Measurements from ENCODE around the gene SP4. TPM values are rescaled to one million over a fixed set of nuclear protein-coding genes. Genes with fewer than 3 reads are reported as not detected.

Gene SP4
- total and polyA plus RNA-seq, 8 donors, result 4.3 to 10.7 (median 9.2) TPM

GRCh38 chr7:21443149-21443841, 15.4 kb downstream of the SP4 start:
- Histone ChIP-seq H3K4me1 (no peaks in the 10 kb centered on the region), H3K36me3 (no peaks in the 10 kb centered on the region), H3K9me3 (no peaks in the 10 kb centered on the region), H3K27me3 (no peaks in the 10 kb centered on the region), H3K4me3 (no peak overlapping the region), H3K27ac (no peak overlapping the region)
- DNase-seq, result no peak
- no peak for ATAC-seq
- intact Hi-C loops (cut with DNase I), result no loop called here
- no peak for TF ChIP-seq CTCF (IDR thresholded peaks at IDR 0.05)

- H3K4me1 ChIP-seq, result no peaks in the 10 kb centered on the region
- no peak for TF ChIP-seq CTCF (IDR thresholded peaks at IDR 0.05)
- ATAC-seq, result no peak
- intact Hi-C loops (cut with DNase I), result no loop called here
- peaks cover 0 to 10% of the 10 kb centered on the region in 2 donors for H3K9me3 ChIP-seq
- H3K27ac ChIP-seq, result no peak overlapping the region
- peaks cover 0 to 4% of the 10 kb centered on the region in 2 donors for H3K36me3 ChIP-seq
- no peak for DNase-seq
- no peaks in the 10 kb centered on the region for H3K27me3 ChIP-seq
- no peak overlapping the region for H3K4me3 ChIP-seq
Observed at GRCh38 chr7:21448974-21449373, 21.1 kb downstream of the SP4 start.

- H3K4me1 ChIP-seq, result no peaks in the 10 kb centered on the region
- DNase-seq (no peak), ATAC-seq (no peak)
- no peak for TF ChIP-seq CTCF (IDR thresholded peaks at IDR 0.05)
- peaks cover 0 to 21% of the 10 kb centered on the region in 2 donors for H3K9me3 ChIP-seq
- no peaks in the 10 kb centered on the region for H3K27me3 ChIP-seq
- no peak overlapping the region for H3K4me3 ChIP-seq
- intact Hi-C loops (cut with DNase I), result no loop called here
- H3K36me3 ChIP-seq, result peaks cover 0 to 13% of the 10 kb centered on the region in 2 donors
- H3K27ac ChIP-seq, result no peak overlapping the region
Observed at GRCh38 chr7:21450076-21450475, 22.2 kb downstream of the SP4 start.

- Histone ChIP-seq H3K4me3 (no peak overlapping the region), H3K4me1 (no peaks in the 10 kb centered on the region), H3K9me3 (peaks cover 0 to 24% of the 10 kb centered on the region in 2 donors), H3K27me3 (no peaks in the 10 kb centered on the region), H3K36me3 (peaks cover 0 to 18% of the 10 kb centered on the region in 2 donors), H3K27ac (no peak overlapping the region)
- TF ChIP-seq CTCF (IDR thresholded peaks at IDR 0.05), result no peak
- intact Hi-C loops (cut with DNase I), result no loop called here
- DNase-seq (no peak), ATAC-seq (no peak)
Observed at GRCh38 chr7:21450941-21451340, 23.1 kb downstream of the SP4 start.

GRCh38 chr7:21454182-21454581, 26.3 kb downstream of the SP4 start:
- peaks cover 0 to 25% of the 10 kb centered on the region in 2 donors for H3K36me3 ChIP-seq
- intact Hi-C loops (cut with DNase I), result no loop called here
- ATAC-seq (no peak), DNase-seq (no peak)
- no peak overlapping the region for H3K27ac ChIP-seq
- peaks cover 0 to 24% of the 10 kb centered on the region in 2 donors for H3K9me3 ChIP-seq
- TF ChIP-seq CTCF (IDR thresholded peaks at IDR 0.05), result no peak
- no peak overlapping the region for H3K4me3 ChIP-seq
- H3K4me1 ChIP-seq, result peaks cover 0 to 9% of the 10 kb centered on the region in 2 donors
- H3K27me3 ChIP-seq, result no peaks in the 10 kb centered on the region
